Adrenal gland (tissue), 5 donors: ENCODE measurements around the gene TMEM61.

ENCODE experiments used
- POLR2A ChIP-seq, 2 donors: fragments of 450-650 bp; IDR thresholded peaks; one replicate each; pipeline ENCODE4 v1.6.1; 2017; ENCODE audit warnings: antibody characterized with exemption in 2 of 2, mild to moderate bottlenecking in 2 of 2, moderate library complexity in 1 of 2
- TF ChIP-seq, protein P1 (sequence below), 6 experiments: fragments of 450-650 bp in 4 of 6; fragments of 200-600 bp in 2 of 6; sonication (generic) in 1 of 6; IDR thresholded peaks; 1 replicate in 5 of 6; 2 replicates in 1 of 6; pipeline versions ENCODE4 v1.5.1 to v1.8.0; 2016 to 2021; ENCODE audit warnings: antibody characterized with exemption in 6 of 6, mild to moderate bottlenecking in 2 of 6, moderate library complexity in 1 of 6
- donor health status: DM: no; HTN: no; CAD: no.

DNA sequence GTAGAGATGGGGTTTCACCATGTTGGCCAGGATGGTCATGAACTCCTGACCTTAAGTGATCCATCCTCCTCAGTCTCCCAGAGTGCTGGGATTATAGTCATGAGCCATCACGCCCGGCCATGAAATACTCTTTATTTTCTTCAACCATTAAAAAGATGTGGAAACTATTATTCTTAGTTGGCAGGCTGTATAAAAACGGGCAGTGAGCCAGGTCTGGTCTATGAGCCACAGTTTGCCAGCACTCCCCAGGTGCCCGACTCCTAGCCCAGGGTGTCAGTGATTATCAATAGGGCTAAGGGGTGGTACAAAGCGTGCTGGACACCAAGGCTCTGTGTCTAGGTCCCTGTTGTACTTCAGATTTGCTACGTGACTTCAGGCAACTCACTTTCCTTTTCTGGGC lies 3.7 kb upstream of the TMEM61 start:
- TF ChIP-seq, protein P1, sequence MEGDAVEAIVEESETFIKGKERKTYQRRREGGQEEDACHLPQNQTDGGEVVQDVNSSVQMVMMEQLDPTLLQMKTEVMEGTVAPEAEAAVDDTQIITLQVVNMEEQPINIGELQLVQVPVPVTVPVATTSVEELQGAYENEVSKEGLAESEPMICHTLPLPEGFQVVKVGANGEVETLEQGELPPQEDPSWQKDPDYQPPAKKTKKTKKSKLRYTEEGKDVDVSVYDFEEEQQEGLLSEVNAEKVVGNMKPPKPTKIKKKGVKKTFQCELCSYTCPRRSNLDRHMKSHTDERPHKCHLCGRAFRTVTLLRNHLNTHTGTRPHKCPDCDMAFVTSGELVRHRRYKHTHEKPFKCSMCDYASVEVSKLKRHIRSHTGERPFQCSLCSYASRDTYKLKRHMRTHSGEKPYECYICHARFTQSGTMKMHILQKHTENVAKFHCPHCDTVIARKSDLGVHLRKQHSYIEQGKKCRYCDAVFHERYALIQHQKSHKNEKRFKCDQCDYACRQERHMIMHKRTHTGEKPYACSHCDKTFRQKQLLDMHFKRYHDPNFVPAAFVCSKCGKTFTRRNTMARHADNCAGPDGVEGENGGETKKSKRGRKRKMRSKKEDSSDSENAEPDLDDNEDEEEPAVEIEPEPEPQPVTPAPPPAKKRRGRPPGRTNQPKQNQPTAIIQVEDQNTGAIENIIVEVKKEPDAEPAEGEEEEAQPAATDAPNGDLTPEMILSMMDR (IDR thresholded peaks at IDR 0.05), result no peak
- TF ChIP-seq POLR2A (IDR thresholded peaks at IDR 0.05), result no peak
